H1 (cell line): ENCODE data around the gene RANBP3L. TPM values are rescaled to one million over a fixed set of nuclear protein-coding genes. Genes with fewer than 3 reads are reported as not detected.

Experiments
- CTCF ChIA-PET: fragments of 300-600 bp; sonication (Branson Sonifier 250); formaldehyde crosslinking; loops from one replicate; lab custom pipeline; 2021; ENCODE audit not compliant: partially characterized antibody; lab: Charles Lee
- POLR2A ChIA-PET: fragments of 300-600 bp; sonication (Branson Sonifier 250); formaldehyde crosslinking; loops from one replicate; lab custom pipeline; 2021; ENCODE audit warnings: inconsistent platforms; ENCODE audit not compliant: partially characterized antibody; lab: Charles Lee
- DNase-seq, 2 experiments: peaks; one replicate each; pipeline versions ENCODE4 v3.0.0 to v3.0.0-alpha.2; 2010 to 2022; ENCODE audit warnings: low spot score in 2 of 2, low read depth in 1 of 2, mixed read lengths in 1 of 2
- FAIRE-seq: peaks from 2 replicates; lab custom pipeline; 2011; peaks lifted over from hg19 to GRCh38; lab: Jason Lieb, UNC
- H2AFZ ChIP-seq: 2 replicates; pipeline ENCODE4 v1.8.1; 2012; ENCODE audit warnings: low read length, inconsistent platforms
- H2AK5ac ChIP-seq: 2 replicates; pipeline ENCODE4 v1.6.1; 2013; ENCODE audit warnings: low read depth, low read length
- H2BK120ac ChIP-seq: replicated peaks from 2 replicates; pipeline ENCODE3; 2013; ENCODE audit warnings: low read depth, low read length, inconsistent platforms
- H2BK12ac ChIP-seq: 2 replicates; pipeline ENCODE4 v1.6.1; 2013; ENCODE audit warnings: low read depth, low read length
- H2BK15ac ChIP-seq: 2 replicates; pipeline ENCODE4 v1.6.1; 2013; ENCODE audit warnings: low read length
- H2BK20ac ChIP-seq: 2 replicates; pipeline ENCODE4 v1.6.1; 2013; ENCODE audit warnings: low read length
- H2BK5ac ChIP-seq: 2 replicates; pipeline ENCODE4 v1.6.1; 2013; ENCODE audit warnings: low read depth, low read length
- H3K14ac ChIP-seq: 2 replicates; pipeline ENCODE4 v1.6.1; 2013; ENCODE audit warnings: inconsistent platforms; ENCODE audit not compliant: insufficient read length
- H3K18ac ChIP-seq: 2 replicates; pipeline ENCODE4 v1.6.1; 2013; ENCODE audit warnings: low read length; ENCODE audit errors: extremely low read depth
- H3K23ac ChIP-seq: 2 replicates; pipeline ENCODE4 v1.6.1; 2013; ENCODE audit warnings: inconsistent platforms; ENCODE audit not compliant: insufficient read length
- H3K23me2 ChIP-seq: 2 replicates; pipeline ENCODE4 v1.6.1; 2013; ENCODE audit warnings: low read depth, low read length
- H3K27ac ChIP-seq: 2 replicates; pipeline ENCODE4 v1.6.1; 2011; ENCODE audit warnings: low read depth, low read length, inconsistent platforms
- H3K27me3 ChIP-seq, 4 experiments: replicated peaks in 1 of 4; 1 replicate in 1 of 4; 2 replicates in 3 of 4; pipeline versions ENCODE4 v1.6.1 to v1.8.1; 2011 to 2013; ENCODE audit warnings: low read length in 3 of 4, mild to moderate bottlenecking in 3 of 4, inconsistent platforms in 2 of 4, mixed read lengths in 2 of 4, moderate library complexity in 1 of 4; ENCODE audit not compliant: control insufficient read depth in 3 of 4, insufficient read depth in 3 of 4; ENCODE audit errors: extremely low read depth in 1 of 4
- H3K36me3 ChIP-seq, 4 experiments: 2 replicates each; pipeline versions ENCODE4 v1.6.1 to v1.8.1; 2011 to 2013; ENCODE audit warnings: mild to moderate bottlenecking in 4 of 4, low read length in 3 of 4, moderate library complexity in 2 of 4, control low read depth in 1 of 4, inconsistent platforms in 1 of 4; ENCODE audit not compliant: insufficient read depth in 4 of 4, control insufficient read depth in 2 of 4
- H3K4ac ChIP-seq: replicated peaks from 2 replicates; pipeline ENCODE3; 2013; ENCODE audit warnings: low read length, low read depth, mixed read lengths, inconsistent platforms; ENCODE audit not compliant: insufficient read length
- H3K4me1 ChIP-seq, 4 experiments: replicated peaks in 1 of 4; 1 replicate in 1 of 4; 2 replicates in 3 of 4; pipeline versions ENCODE4 v1.6.1 to v1.8.1; 2011 to 2013; ENCODE audit warnings: low read length in 3 of 4, inconsistent platforms in 2 of 4, mixed read lengths in 1 of 4; ENCODE audit not compliant: insufficient read depth in 4 of 4, control insufficient read depth in 3 of 4
- H3K4me2 ChIP-seq, 2 experiments: 2 replicates each; pipeline versions ENCODE4 v1.6.1 to v1.8.1; 2011 to 2013; ENCODE audit warnings: low read depth in 2 of 2, low read length in 2 of 2, control low read depth in 1 of 2, inconsistent platforms in 1 of 2, mild to moderate bottlenecking in 1 of 2; ENCODE audit not compliant: insufficient read depth in 1 of 2
- H3K4me3 ChIP-seq, 4 experiments: fragments of 200-600, 300-600 bp in 1 of 4; sonication (generic), shearing (Covaris generic), sonication (Bioruptor Twin) in 1 of 4; 2 replicates each; pipeline versions ENCODE4 v1.5.1 to v1.8.1; 2011 to 2016; ENCODE audit warnings: low read length in 4 of 4, low read depth in 3 of 4, control low read depth in 2 of 4, inconsistent platforms in 2 of 4, mild to moderate bottlenecking in 2 of 4, mixed read lengths in 1 of 4, moderate library complexity in 1 of 4; ENCODE audit not compliant: insufficient read depth in 2 of 4; ENCODE audit errors: extremely low read depth in 1 of 4
- H3K56ac ChIP-seq: replicated peaks from 2 replicates; pipeline ENCODE3; 2013; ENCODE audit warnings: low read depth, mild to moderate bottlenecking, mixed read lengths, low read length, inconsistent platforms; ENCODE audit not compliant: insufficient read length
- H3K79me1 ChIP-seq: 2 replicates; pipeline ENCODE4 v1.6.1; 2013; ENCODE audit warnings: low read depth, low read length, control low read depth
- H3K79me2 ChIP-seq, 2 experiments: 2 replicates each; pipeline versions ENCODE4 v1.6.1 to v1.8.1; 2012 to 2013; ENCODE audit warnings: low read length in 2 of 2, mild to moderate bottlenecking in 2 of 2, inconsistent platforms in 1 of 2; ENCODE audit not compliant: insufficient read depth in 2 of 2, control insufficient read depth in 1 of 2
- H3K9ac ChIP-seq, 4 experiments: replicated peaks in 1 of 4; 1 replicate in 1 of 4; 2 replicates in 3 of 4; pipeline versions ENCODE4 v1.6.1 to v1.8.1; 2011 to 2013; ENCODE audit warnings: low read depth in 3 of 4, low read length in 3 of 4, control low read depth in 2 of 4, mild to moderate bottlenecking in 2 of 4, moderate library complexity in 2 of 4, inconsistent platforms in 1 of 4; ENCODE audit errors: extremely low read depth in 1 of 4
- H3K9me3 ChIP-seq, 2 experiments: 2 replicates each; pipeline versions ENCODE4 v1.6.1 to v1.8.1; 2012 to 2013; ENCODE audit warnings: mild to moderate bottlenecking in 2 of 2, moderate library complexity in 2 of 2, control low read depth in 1 of 2, inconsistent platforms in 1 of 2, low read depth in 1 of 2, low read length in 1 of 2, mixed read lengths in 1 of 2; ENCODE audit not compliant: insufficient read depth in 2 of 2
- H4K20me1 ChIP-seq, 2 experiments: replicated peaks in 1 of 2; 2 replicates each; pipeline versions ENCODE3 to v1.8.1; 2011 to 2013; ENCODE audit warnings: inconsistent platforms in 2 of 2, low read length in 2 of 2, mild to moderate bottlenecking in 1 of 2; ENCODE audit not compliant: insufficient read depth in 2 of 2, control insufficient read depth in 1 of 2
- H4K5ac ChIP-seq: 2 replicates; pipeline ENCODE4 v1.6.1; 2013; ENCODE audit warnings: low read length, low read depth, mixed read lengths, inconsistent platforms; ENCODE audit not compliant: insufficient read length
- H4K8ac ChIP-seq: 2 replicates; pipeline ENCODE4 v1.8.0; 2013; ENCODE audit warnings: mild to moderate bottlenecking, moderate library complexity, low read length, inconsistent platforms; ENCODE audit not compliant: insufficient read depth; ENCODE audit errors: extremely low read depth
- H4K91ac ChIP-seq: replicated peaks from 2 replicates; pipeline ENCODE3; 2013; ENCODE audit warnings: low read length, mixed read lengths, inconsistent platforms; ENCODE audit not compliant: insufficient read length
- CEBPB ChIP-seq: IDR thresholded peaks from 2 replicates; pipeline ENCODE4 v1.6.1; 2012; ENCODE audit warnings: low read depth, low read length
- CHD2 ChIP-seq: IDR thresholded peaks from 2 replicates; pipeline ENCODE4 v1.6.1; 2012; ENCODE audit warnings: low read length, improper control_type of control experiment
- EZH2 ChIP-seq: fragments of 200-600 bp; sonication (generic); IDR thresholded peaks from 2 replicates; pipeline ENCODE4 v1.7.1; 2012; ENCODE audit warnings: low read depth, mild to moderate bottlenecking, moderate library complexity, low read length, inconsistent platforms; ENCODE audit not compliant: severe bottlenecking
- JUN ChIP-seq: IDR thresholded peaks from 2 replicates; pipeline ENCODE4 v1.6.1; 2011; ENCODE audit warnings: low read depth, mild to moderate bottlenecking, improper control_type of control experiment, low read length
- KDM5A ChIP-seq: fragments of 200-600 bp; IDR thresholded peaks from 2 replicates; pipeline ENCODE4 v1.7.1; 2012; ENCODE audit warnings: mild to moderate bottlenecking, low read length, inconsistent platforms, mixed read lengths
- PHF8 ChIP-seq: fragments of 200-600 bp; sonication (generic); conservative IDR thresholded peaks from 2 replicates; pipeline ENCODE4 v1.7.1; 2012; ENCODE audit warnings: low read depth, mild to moderate bottlenecking, inconsistent platforms, low read length, moderate library complexity
- POLR2AphosphoS5 ChIP-seq: IDR thresholded peaks from 2 replicates; pipeline ENCODE4 v1.6.1; 2011; ENCODE audit warnings: low read depth, low read length
- RXRA ChIP-seq: IDR thresholded peaks from 2 replicates; pipeline ENCODE4 v1.6.1; 2011; ENCODE audit warnings: low read depth, mild to moderate bottlenecking, low read length, moderate library complexity; ENCODE audit not compliant: insufficient read depth
- SIX5 ChIP-seq: IDR thresholded peaks from 2 replicates; pipeline ENCODE4 v1.6.1; 2011; ENCODE audit warnings: mild to moderate bottlenecking, low read depth, low read length
- TBP ChIP-seq: IDR thresholded peaks from 2 replicates; pipeline ENCODE4 v1.6.1; 2011; ENCODE audit warnings: low read depth, low read length, improper control_type of control experiment
- TEAD4 ChIP-seq: IDR thresholded peaks from 2 replicates; pipeline ENCODE4 v1.6.1; 2012; ENCODE audit warnings: low read depth, low read length, inconsistent platforms, mixed read lengths
- WGBS, 2 experiments: shearing (Covaris generic) in 1 of 2; methylation state at CpG; one replicate each; pipeline versions ENCODE4 v1.1.6 to v1.1.7; 2013 to 2015; ENCODE audit warnings: low lambda C conversion rate in 2 of 2, mixed read lengths in 2 of 2, inconsistent platforms in 1 of 2, low coverage in 1 of 2, missing lambda C conversion rate in 1 of 2; ENCODE audit not compliant: insufficient replicate concordance in 2 of 2, insufficient coverage in 1 of 2, insufficient read length in 1 of 2; ENCODE audit errors: extremely low coverage in 1 of 2, missing lambda C conversion rate in 1 of 2; 5-methylcytosine and 5-hydroxymethylcytosine counted together
- polyA plus RNA-seq, 7 experiments: library from polyadenylated mRNA; depleted of rRNA in 3 of 7; stranded (reverse) in 5 of 7; unstranded in 2 of 7; fragments of >200 nt in 5 of 7; fragments of 200-250 nt in 2 of 7; gene quantifications; 1 replicate in 5 of 7; 2 replicates in 1 of 7; 4 replicates in 1 of 7; pipeline versions ENCODE4 v1.2.1 to v1.2.3, GENCODE V29; 2011 to 2013; ENCODE audit warnings: missing spikeins in 2 of 7, mixed read lengths in 2 of 7
- total RNA-seq: library from RNA; stranded (reverse); fragmentation: NEBNext Ultra II Directional; extraction: Animal tissue kit (Norgen Biotek cat#: 25700); gene quantifications from 2 replicates; pipeline ENCODE4 v1.2.1, GENCODE V29; 2021
- TF ChIP-seq, protein P1 (sequence below): IDR thresholded peaks from 2 replicates; pipeline ENCODE4 v1.6.1; 2011; ENCODE audit warnings: low read depth, mild to moderate bottlenecking, low read length; ENCODE audit not compliant: insufficient read depth

RANBP3L gene
- total and polyA plus RNA-seq, 2 of the 8 experiments (the other 6 are each of a cell fraction or from before 2014, with no cell fraction given), result not detected

GRCh38 chr5:36334315-36334714 lies 32.6 kb upstream of the RANBP3L start:
- Histone ChIP-seq H3K4me2 (no peak overlapping the region), H4K91ac (no peak overlapping the region), H4K20me1 (no peaks in the 10 kb centered on the region), H3K23ac (no peak overlapping the region), H3K4ac (no peak overlapping the region), H4K5ac (no peak overlapping the region), H3K9me3 (0 out of 4 replicates have a peak, but pooled peaks cover 0 to 2% of the 10 kb centered on the region in 2 experiments)
- WGBS, 2 experiments, result 94% methylated on average over 5 of the region's 5 CpGs; no CpG with 5 or more reads in 1 of the 2 experiments
- TF ChIP-seq JUN (no peak), KDM5A (no peak), CHD2 (no peak), POLR2AphosphoS5 (no peak), TEAD4 (no peak), EZH2 (no peak), CEBPB (no peak), RXRA (no peak), PHF8 (no peak), TBP (no peak), SIX5 (no peak)
- TF ChIP-seq, protein P1, sequence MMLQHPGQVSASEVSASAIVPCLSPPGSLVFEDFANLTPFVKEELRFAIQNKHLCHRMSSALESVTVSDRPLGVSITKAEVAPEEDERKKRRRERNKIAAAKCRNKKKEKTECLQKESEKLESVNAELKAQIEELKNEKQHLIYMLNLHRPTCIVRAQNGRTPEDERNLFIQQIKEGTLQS, result no peak
- TF ChIP-seq, all 59 proteins: peak for 0
- Histone ChIP-seq H2AFZ (no peak overlapping the region), H2BK20ac (no peak overlapping the region), H3K56ac (no peak overlapping the region), H2BK120ac (no peak overlapping the region), H3K27me3 (no peaks in the 10 kb centered on the region), H2BK15ac (no peak overlapping the region), H4K8ac (no peak overlapping the region), H3K23me2 (no peaks in the 10 kb centered on the region), H2BK5ac (no peak overlapping the region), H3K79me1 (no peaks in the 10 kb centered on the region), H3K36me3 (no peaks in the 10 kb centered on the region), H3K27ac (no peak overlapping the region), H3K79me2 (no peaks in the 10 kb centered on the region), H3K14ac (no peak overlapping the region), H3K9ac (no peak overlapping the region), H3K18ac (no peak overlapping the region), H2AK5ac (no peak overlapping the region), H3K4me3 (no peak overlapping the region), H2BK12ac (no peak overlapping the region), H3K4me1 (0 out of 7 replicates have a peak, but pooled peaks cover 0 to 1% (median 0%) of the 10 kb centered on the region in 4 experiments)
- POLR2A ChIA-PET, result no interaction called here
- CTCF ChIA-PET, result interaction anchor here (0.7 to 1.5 kb wide), 3 partner anchors 9 to 28 kb away, joined by 3 to 4 read pairs (median 4); no protein-coding TSS in a partner anchor
- no peak for DNase-seq
- no peak for FAIRE-seq
